Measurements from ENCODE around the gene E2F3.
A peak's percentile ranks its signal among the peaks of the same experiment; 100 is the strongest.

Gene E2F3

DNA sequence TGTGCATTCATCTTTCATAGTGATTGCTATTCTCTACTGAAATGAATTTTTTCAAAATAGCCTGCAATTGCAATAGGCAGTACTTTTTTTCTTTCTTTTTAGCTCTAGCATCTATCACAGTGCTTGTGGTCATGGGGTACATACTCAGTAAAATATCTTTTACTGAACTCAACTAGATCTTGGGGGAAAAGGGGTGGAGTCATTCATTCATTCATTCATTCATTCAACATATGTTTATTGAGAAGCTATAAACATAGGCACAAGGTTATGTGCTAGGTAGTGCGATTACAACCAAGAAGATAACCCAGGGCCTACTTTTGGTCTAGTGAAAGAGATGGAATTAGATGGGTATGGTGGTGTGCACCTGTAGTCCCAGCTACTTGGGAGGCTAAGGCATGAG, 131.2 kb downstream of the E2F3 start:
- H3K9ac ChIP-seq (ENCODE audit: low read length): no peak overlapping the region
- no peaks in the 10 kb centered on the region for H3K9me3 ChIP-seq (ENCODE audit: control insufficient read depth, low read length)
- no peak overlapping the region for H3K4me3 ChIP-seq (ENCODE audit: low read length)
- no peaks in the 10 kb centered on the region for H3K4me1 ChIP-seq (ENCODE audit: control insufficient read depth, insufficient read depth, low read length)
- H3K27me3 ChIP-seq (ENCODE audit: control insufficient read depth, insufficient read depth, low read length): no peaks in the 10 kb centered on the region
- no peaks in the 10 kb centered on the region for H3K36me3 ChIP-seq (ENCODE audit: control insufficient read depth, insufficient read depth, low read length)

DNA sequence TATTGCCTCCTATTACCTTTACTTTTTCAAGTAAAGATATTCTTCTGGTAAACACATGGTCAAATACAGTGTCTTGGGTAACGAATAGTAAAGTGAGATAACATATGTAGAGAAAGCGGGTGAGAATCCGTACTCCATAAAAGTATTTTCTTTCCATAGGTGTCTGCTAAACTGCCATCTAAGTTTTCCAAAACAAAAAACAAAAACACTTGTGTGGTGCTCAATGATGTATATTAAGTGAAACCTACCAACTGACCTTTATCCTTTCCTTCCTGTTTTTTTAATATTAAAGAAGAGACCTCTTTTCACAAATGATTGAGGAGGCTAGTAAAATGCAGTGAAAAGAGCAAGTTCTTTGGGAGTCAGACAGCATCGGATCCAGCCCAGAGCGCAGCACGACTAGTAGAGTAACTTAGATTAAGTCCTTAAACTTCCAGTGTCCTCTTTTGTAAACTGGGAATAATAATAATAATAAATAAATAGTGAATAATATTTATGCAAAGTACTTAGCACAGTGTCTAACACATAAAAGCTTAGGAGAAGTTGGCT, 132.1 kb downstream of the E2F3 start:
- Histone ChIP-seq H3K9ac (ENCODE audit: low read length) (peak overlapping the region; percentile 89), H3K27me3 (ENCODE audit: control insufficient read depth, insufficient read depth, low read length) (no peaks in the 10 kb centered on the region), H3K4me1 (ENCODE audit: control insufficient read depth, insufficient read depth, low read length) (no peaks in the 10 kb centered on the region), H3K4me3 (ENCODE audit: low read length) (no peak overlapping the region), H3K36me3 (ENCODE audit: control insufficient read depth, insufficient read depth, low read length) (no peaks in the 10 kb centered on the region), H3K9me3 (ENCODE audit: control insufficient read depth, low read length) (no peaks in the 10 kb centered on the region)

DNA sequence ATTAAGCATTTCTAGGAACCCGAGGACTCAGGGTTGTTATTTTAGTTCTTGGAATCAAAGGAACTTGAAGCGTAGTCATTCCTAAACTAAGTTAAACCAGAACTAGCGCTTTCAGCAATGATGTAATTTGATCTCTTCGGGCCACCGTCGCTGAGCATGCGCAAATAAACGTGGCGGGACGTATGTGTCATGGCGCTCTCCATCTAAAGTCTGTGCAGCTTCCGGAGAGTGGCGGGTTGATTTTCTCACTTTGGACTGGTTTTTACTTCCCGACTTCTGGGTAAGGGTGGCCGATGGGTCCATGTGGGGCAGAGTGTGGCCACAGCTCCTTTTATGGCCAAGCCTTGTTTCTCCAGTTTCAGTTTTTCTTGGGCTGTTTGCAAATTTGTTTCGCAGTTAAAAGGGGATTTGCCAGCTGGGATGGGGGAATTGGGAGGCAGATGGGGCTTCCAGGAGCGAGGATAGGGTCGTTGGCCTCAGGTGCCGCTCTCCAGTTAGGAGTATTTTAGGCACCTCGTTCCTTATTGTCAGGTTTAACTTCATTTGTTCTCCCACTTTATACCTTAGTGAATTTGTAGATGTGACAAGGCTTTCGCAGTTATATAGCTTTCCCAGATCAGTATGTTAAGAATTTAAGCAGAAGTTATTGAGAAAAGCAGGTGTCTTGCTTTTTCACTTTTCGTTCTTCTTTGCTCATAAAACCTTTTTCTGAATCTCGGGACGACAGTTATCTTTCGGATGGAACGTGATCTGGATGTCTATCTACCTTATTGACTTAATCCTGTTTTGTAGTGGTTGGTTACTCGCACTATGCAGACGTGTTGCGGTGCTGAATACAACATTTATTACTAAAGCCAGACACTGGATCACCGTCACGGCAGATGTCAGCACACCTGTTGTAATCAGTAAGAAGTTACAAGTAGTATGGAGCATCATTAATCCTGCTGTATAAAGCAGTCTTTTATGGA, 132.9 kb downstream of the E2F3 start, which contains the start of gene CDKAL1:
Gene CDKAL1, plus strand, starts transcription at position 163 of the 968 bp plus-strand sequence. CDS start 11,894 bp downstream, outside the sequence.
- H3K4me3 ChIP-seq (ENCODE audit: low read length): peak within 1 kb of the TSS; percentile 87
- H3K36me3 ChIP-seq (ENCODE audit: control insufficient read depth, insufficient read depth, low read length): no peaks in the 10 kb centered on the region
- H3K9me3 ChIP-seq (ENCODE audit: control insufficient read depth, low read length): no peaks in the 10 kb centered on the region
- peak within 1 kb of the TSS; percentile 89 for H3K9ac ChIP-seq (ENCODE audit: low read length)
- H3K27me3 ChIP-seq (ENCODE audit: control insufficient read depth, insufficient read depth, low read length): no peaks in the 10 kb centered on the region
- H3K4me1 ChIP-seq (ENCODE audit: control insufficient read depth, insufficient read depth, low read length): no peaks in the 10 kb centered on the region

DNA sequence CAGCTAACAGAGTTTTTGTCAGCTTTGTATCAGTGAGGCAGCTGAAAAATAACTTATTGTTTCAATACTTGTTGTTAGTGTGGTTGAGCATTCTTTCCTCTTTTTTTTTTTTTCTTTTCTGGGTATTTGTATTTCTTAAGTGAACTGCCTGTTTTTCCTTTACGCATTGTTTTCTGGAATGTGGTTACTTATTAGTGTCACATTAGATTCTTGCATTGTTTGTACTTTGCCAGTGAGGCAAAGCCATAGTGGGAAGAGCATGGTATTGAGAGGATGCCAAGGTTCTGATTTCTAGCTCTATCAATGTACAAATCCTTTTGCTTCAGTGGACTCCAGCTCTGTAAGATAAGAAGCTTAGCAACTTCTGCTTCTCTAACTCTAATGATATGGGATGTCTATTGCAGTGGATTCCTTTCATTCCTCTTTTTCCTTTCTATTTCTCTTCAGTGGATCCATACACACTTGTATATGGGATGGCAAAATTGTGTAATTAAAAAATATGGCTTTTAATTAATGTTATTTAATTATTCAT, 136.5 kb downstream of the E2F3 start:
- Histone ChIP-seq H3K4me1 (ENCODE audit: control insufficient read depth, insufficient read depth, low read length) (no peaks in the 10 kb centered on the region), H3K4me3 (ENCODE audit: low read length) (no peak overlapping the region), H3K9me3 (ENCODE audit: control insufficient read depth, low read length) (no peaks in the 10 kb centered on the region), H3K36me3 (ENCODE audit: control insufficient read depth, insufficient read depth, low read length) (no peaks in the 10 kb centered on the region), H3K9ac (ENCODE audit: low read length) (no peak overlapping the region), H3K27me3 (ENCODE audit: control insufficient read depth, insufficient read depth, low read length) (no peaks in the 10 kb centered on the region)

DNA sequence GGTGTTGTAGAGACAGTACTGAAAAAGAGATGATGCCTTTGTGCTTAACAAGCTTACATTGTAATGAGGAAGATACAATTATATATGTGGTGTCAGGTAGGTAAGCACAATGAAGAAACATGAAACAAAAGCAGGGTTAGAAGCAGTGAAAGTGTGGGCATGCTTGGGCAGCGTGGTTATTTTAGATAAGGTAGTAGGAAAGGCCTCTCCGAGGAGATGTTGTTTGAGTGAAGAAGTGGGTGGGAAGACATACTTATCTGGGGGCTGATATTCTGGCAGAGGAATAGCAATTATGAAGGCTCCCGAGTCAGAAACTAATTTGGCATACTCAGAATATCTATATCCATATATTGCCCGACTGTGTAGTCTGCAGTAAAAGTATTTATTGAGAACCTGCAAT, 137.2 kb downstream of the E2F3 start:
- Histone ChIP-seq H3K27me3 (ENCODE audit: control insufficient read depth, insufficient read depth, low read length) (no peaks in the 10 kb centered on the region), H3K9ac (ENCODE audit: low read length) (no peak overlapping the region)

DNA sequence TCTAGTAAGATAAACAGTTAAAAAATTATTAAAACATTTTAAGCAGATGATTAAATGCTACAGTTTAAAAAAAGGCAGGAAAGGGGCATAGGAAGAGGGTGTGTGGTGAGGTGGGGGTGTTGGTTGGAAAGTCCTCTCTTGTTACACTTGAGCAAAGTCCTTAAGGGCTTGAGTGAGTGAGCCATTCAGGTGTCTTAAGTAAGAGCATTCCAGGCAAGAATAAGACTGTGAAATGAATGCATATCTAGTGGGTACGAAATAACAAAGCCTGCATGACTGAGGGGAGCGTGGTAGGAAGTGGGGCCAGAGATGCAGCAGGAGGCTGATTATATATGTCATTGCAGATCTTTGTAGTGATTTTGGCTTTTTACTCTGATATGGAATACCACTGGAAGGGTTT, 137.7 kb downstream of the E2F3 start:
- H3K9me3 ChIP-seq (ENCODE audit: control insufficient read depth, low read length): no peaks in the 10 kb centered on the region

More for the DNA sequence above, 137.2 kb downstream of the E2F3 start:
- no peaks in the 10 kb centered on the region for H3K9me3 ChIP-seq (ENCODE audit: control insufficient read depth, low read length)
- no peak overlapping the region for H3K4me3 ChIP-seq (ENCODE audit: low read length)
- no peaks in the 10 kb centered on the region for H3K36me3 ChIP-seq (ENCODE audit: control insufficient read depth, insufficient read depth, low read length)
- no peaks in the 10 kb centered on the region for H3K4me1 ChIP-seq (ENCODE audit: control insufficient read depth, insufficient read depth, low read length)

DNA sequence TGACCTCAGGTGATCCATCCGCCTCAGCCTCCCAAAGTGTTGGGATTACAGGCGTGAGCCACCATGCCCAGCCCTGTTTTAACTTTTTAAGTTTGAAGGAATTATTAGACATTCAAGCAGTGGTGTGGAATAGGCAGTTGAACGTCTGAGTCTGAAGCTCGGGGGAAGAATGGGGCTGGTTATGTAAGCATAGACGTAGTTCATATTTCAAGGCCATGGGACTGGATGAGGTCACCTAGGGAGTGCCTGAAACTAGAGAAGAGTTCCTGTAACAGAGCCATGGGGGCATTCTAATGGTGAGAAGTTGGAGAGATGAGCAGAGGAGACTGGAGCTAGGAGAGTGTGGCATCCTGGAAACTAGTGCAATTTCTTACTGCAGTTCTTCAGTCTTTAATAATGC, 139.0 kb downstream of the E2F3 start:
- Histone ChIP-seq H3K4me1 (ENCODE audit: control insufficient read depth, insufficient read depth, low read length) (no peaks in the 10 kb centered on the region), H3K4me3 (ENCODE audit: low read length) (no peak overlapping the region), H3K9me3 (ENCODE audit: control insufficient read depth, low read length) (no peaks in the 10 kb centered on the region), H3K9ac (ENCODE audit: low read length) (no peak overlapping the region), H3K27me3 (ENCODE audit: control insufficient read depth, insufficient read depth, low read length) (no peaks in the 10 kb centered on the region), H3K36me3 (ENCODE audit: control insufficient read depth, insufficient read depth, low read length) (no peaks in the 10 kb centered on the region)

More for the DNA sequence above, 137.7 kb downstream of the E2F3 start:
- Histone ChIP-seq H3K36me3 (ENCODE audit: control insufficient read depth, insufficient read depth, low read length) (no peaks in the 10 kb centered on the region), H3K9ac (ENCODE audit: low read length) (no peak overlapping the region), H3K4me3 (ENCODE audit: low read length) (no peak overlapping the region), H3K4me1 (ENCODE audit: control insufficient read depth, insufficient read depth, low read length) (no peaks in the 10 kb centered on the region), H3K27me3 (ENCODE audit: control insufficient read depth, insufficient read depth, low read length) (no peaks in the 10 kb centered on the region)

DNA sequence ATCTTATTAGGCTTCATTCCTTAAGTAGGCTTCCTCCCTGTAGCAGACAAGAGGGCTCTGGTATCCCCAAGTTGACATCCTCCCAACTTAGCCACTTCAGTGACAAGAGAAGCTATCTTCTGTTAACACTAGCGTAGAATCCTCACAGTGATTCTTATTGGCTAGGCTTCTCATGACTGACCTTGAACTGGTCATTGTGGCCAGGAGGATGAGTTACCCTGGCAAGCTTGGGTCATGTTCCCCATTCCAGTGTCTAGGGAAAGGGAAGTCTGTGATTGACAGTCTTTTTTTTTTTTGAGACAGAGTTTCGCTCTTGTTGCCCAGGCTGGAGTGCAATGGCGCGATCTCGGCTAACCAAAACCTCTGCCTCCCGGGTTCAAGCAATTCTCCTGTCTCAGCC, 139.7 kb downstream of the E2F3 start:
- H3K4me1 ChIP-seq (ENCODE audit: control insufficient read depth, insufficient read depth, low read length): no peaks in the 10 kb centered on the region
- no peak overlapping the region for H3K9ac ChIP-seq (ENCODE audit: low read length)
- H3K4me3 ChIP-seq (ENCODE audit: low read length): no peak overlapping the region

DNA sequence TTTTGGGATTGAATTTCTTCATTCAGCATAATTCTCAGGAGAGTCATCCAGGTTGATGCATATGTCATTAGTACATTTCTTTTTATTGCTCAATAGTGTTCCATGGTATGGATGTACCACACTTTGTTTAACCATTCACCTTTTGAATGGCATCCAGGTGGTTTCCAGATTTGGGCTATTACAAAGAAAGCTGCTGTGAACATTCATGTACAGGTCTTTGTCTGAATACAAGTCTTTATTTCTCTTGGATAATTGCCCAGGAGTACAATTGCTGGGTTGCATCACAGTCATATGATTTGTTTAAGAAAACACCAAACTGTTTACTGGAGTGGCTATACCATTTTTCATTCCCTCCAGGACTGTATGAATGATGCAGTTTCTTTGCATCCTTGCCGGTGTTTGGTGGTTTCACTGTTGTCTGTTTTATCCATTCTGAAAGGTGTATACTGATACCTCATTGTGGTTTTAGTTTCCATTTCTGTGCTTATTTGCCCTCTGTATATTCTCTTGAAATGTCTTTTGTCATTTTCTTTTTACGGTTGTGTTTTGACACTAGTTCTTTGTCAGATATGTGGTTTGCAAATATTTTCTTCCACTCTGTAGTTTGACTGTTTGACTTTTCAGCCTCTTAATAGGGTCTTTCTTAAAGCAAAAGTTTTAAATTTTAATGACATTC, 141.4 kb downstream of the E2F3 start:
- Histone ChIP-seq H3K4me3 (ENCODE audit: low read length) (no peak overlapping the region), H3K9ac (ENCODE audit: low read length) (no peak overlapping the region), H3K4me1 (ENCODE audit: control insufficient read depth, insufficient read depth, low read length) (no peaks in the 10 kb centered on the region), H3K36me3 (ENCODE audit: control insufficient read depth, insufficient read depth, low read length) (no peaks in the 10 kb centered on the region), H3K9me3 (ENCODE audit: control insufficient read depth, low read length) (no peaks in the 10 kb centered on the region), H3K27me3 (ENCODE audit: control insufficient read depth, insufficient read depth, low read length) (no peaks in the 10 kb centered on the region)

More for the DNA sequence above, 139.7 kb downstream of the E2F3 start:
- Histone ChIP-seq H3K27me3 (ENCODE audit: control insufficient read depth, insufficient read depth, low read length) (no peaks in the 10 kb centered on the region), H3K9me3 (ENCODE audit: control insufficient read depth, low read length) (no peaks in the 10 kb centered on the region), H3K36me3 (ENCODE audit: control insufficient read depth, insufficient read depth, low read length) (no peaks in the 10 kb centered on the region)
